CD1c-positive myeloid dendritic cell (primary cell): Measurements from ENCODE around the gene PTPRN2.
"Not testable (repeated sequence)": the region's sequence is repeated elsewhere in the genome, so short reads cannot be mapped to it uniquely, and the experiment has no call there.

ENCODE experiments used
- DNase-seq: peaks from one replicate; pipeline ENCODE4 v3.0.0-alpha.2; 2016; ENCODE audit errors: extremely low spot score

The PTPRN2 gene

GRCh38 chr7:158278745-158279320 lies 308.8 kb downstream of the PTPRN2 start:
- no peak for DNase-seq

GRCh38 chr7:158277219-158278141 lies 310.1 kb downstream of the PTPRN2 start:
- DNase-seq = no peak

- DNase-seq = no peak
Measured at GRCh38 chr7:158276414-158277218, 311.0 kb downstream of the PTPRN2 start.

- no peak for DNase-seq
Measured at GRCh38 chr7:158275711-158276413, 311.8 kb downstream of the PTPRN2 start.

- no peak for DNase-seq
Measured at GRCh38 chr7:158274996-158275395, 312.6 kb downstream of the PTPRN2 start.

GRCh38 chr7:158274404-158274811 lies 313.2 kb downstream of the PTPRN2 start:
- DNase-seq = no peak

GRCh38 chr7:158273756-158274342 lies 313.8 kb downstream of the PTPRN2 start:
- DNase-seq = not testable (repeated sequence)

GRCh38 chr7:158273138-158273651 lies 314.4 kb downstream of the PTPRN2 start:
- DNase-seq = no peak

GRCh38 chr7:158272509-158273137 lies 315.0 kb downstream of the PTPRN2 start:
- no peak for DNase-seq

- DNase-seq = no peak
Measured at GRCh38 chr7:158272091-158272490, 315.5 kb downstream of the PTPRN2 start.

- no peak for DNase-seq
Measured at GRCh38 chr7:158271646-158272045, 316.0 kb downstream of the PTPRN2 start.

- no peak for DNase-seq
Measured at GRCh38 chr7:158270856-158271413, 316.7 kb downstream of the PTPRN2 start.

- no peak for DNase-seq
Measured at GRCh38 chr7:158270106-158270775, 317.4 kb downstream of the PTPRN2 start.

- no peak for DNase-seq
Measured at GRCh38 chr7:158268816-158269535, 318.6 kb downstream of the PTPRN2 start.

GRCh38 chr7:158267742-158268435 lies 319.7 kb downstream of the PTPRN2 start:
- DNase-seq = no peak

GRCh38 chr7:158266817-158267741 lies 320.5 kb downstream of the PTPRN2 start:
- DNase-seq = no peak

- DNase-seq = no peak
Measured at GRCh38 chr7:158266426-158266816, 321.2 kb downstream of the PTPRN2 start.
